ENCODE results near the gene CD24.

The CD24 gene

DNA sequence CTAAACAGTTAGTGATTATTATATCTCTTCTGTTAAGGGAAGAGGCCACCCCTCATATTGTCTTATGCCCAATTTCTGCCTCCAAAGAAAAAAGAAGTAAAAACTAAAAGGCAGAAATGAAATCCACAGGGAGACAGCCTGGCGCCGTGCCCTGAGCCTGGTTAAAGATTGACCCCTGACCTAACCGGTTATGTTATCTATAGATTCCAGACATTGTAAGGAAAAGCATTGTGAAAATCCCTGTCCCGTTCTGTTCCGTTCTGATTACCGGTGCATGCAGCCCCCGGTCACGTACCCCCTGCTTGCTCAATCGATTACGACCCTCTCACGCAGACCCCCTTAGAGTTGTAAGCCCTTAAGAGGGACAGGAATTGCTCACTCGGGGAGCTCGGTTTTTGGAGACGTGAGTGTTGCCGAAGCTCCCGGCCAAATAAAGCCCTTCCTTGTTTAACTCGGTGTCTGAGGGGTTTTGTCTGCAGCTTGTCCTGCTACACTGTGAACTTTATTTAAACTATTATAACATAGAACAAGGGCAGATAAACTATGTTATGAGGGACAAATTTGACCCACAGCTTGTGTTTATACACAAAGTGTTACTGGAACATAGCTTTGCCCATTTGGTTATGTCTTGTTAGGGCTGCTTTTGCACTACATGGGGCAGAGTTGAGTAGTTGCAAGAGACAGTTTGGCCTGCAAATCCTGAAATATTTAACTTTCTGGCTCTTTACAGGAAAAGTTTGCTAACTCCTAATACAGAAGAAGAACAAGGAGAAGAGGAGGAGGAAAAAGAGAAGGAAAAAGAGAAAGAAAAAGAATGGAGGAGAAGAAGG, 49.6 kb downstream of the CD24 start:
- no peak overlapping the region for H3K4me3 ChIP-seq (ENCODE audit: low read depth, low read length)
- TF ChIP-seq, protein P1, sequence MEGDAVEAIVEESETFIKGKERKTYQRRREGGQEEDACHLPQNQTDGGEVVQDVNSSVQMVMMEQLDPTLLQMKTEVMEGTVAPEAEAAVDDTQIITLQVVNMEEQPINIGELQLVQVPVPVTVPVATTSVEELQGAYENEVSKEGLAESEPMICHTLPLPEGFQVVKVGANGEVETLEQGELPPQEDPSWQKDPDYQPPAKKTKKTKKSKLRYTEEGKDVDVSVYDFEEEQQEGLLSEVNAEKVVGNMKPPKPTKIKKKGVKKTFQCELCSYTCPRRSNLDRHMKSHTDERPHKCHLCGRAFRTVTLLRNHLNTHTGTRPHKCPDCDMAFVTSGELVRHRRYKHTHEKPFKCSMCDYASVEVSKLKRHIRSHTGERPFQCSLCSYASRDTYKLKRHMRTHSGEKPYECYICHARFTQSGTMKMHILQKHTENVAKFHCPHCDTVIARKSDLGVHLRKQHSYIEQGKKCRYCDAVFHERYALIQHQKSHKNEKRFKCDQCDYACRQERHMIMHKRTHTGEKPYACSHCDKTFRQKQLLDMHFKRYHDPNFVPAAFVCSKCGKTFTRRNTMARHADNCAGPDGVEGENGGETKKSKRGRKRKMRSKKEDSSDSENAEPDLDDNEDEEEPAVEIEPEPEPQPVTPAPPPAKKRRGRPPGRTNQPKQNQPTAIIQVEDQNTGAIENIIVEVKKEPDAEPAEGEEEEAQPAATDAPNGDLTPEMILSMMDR (IDR thresholded peaks at IDR 0.05; ENCODE audit: low read depth, low read length, missing control alignments), result no peak
- no peak for DNase-seq (ENCODE audit: low read depth)

DNA sequence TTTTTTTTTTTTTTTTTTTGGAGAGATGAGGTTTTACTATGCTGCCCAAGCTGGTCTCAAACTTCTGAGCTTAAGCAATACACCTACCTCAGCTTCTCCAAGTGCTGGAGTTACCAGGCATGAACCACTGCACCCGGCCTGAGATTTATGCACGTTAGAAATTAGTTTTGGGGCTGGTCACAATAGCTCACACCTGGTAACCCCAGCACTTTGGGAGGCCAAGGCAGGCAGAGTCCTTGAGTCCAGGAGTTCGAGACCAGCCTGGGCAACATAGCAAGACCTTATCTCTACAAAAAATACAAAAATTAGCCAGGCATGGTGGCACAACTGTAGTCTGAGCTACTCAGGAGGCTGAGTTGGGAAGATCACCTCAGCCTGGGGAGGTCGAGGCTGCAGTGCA, 51.9 kb downstream of the CD24 start:
- TF ChIP-seq, protein P1 (IDR thresholded peaks at IDR 0.05; ENCODE audit: low read depth, low read length, missing control alignments), result no peak
- no peak overlapping the region for H3K4me3 ChIP-seq (ENCODE audit: low read depth, low read length)
- DNase-seq (ENCODE audit: low read depth), result no peak
